Karpas-422 (cell line): Measurements from ENCODE around the gene SF3A1. TPM values are rescaled to one million over a fixed set of nuclear protein-coding genes. Genes with fewer than 3 reads are reported as not detected.
A peak's percentile ranks its signal among the peaks of the same experiment; 100 is the strongest.

Source experiments
- DNase-seq: peaks from one replicate; pipeline ENCODE4 v3.0.0-alpha.2; 2015
- H2AFZ ChIP-seq: fragments of 200-600 bp; sonication (generic); 2 replicates; pipeline ENCODE4 v1.6.1; 2014; ENCODE audit warnings: antibody characterized with exemption, low read length, mixed read lengths
- H3K27ac ChIP-seq: fragments of 200-600 bp; sonication (generic); 2 replicates; pipeline ENCODE4 v1.5.1; 2014; ENCODE audit warnings: mild to moderate bottlenecking, low read length, moderate library complexity
- H3K27me3 ChIP-seq: fragments of 200-600 bp; sonication (generic); 2 replicates; pipeline ENCODE4 v1.6.1; 2014; ENCODE audit warnings: low read length, mixed read lengths
- H3K36me3 ChIP-seq: fragments of 200-600 bp; sonication (generic); 2 replicates; pipeline ENCODE4 v1.6.1; 2014; ENCODE audit warnings: low read length, mixed read lengths; ENCODE audit not compliant: insufficient read depth
- H3K4me1 ChIP-seq: fragments of 200-600 bp; sonication (generic); 2 replicates; pipeline ENCODE4 v1.6.1; 2014; ENCODE audit warnings: mild to moderate bottlenecking, low read length, mixed read lengths
- H3K4me2 ChIP-seq: fragments of 200-600 bp; sonication (generic); 2 replicates; pipeline ENCODE4 v1.6.1; 2014; ENCODE audit warnings: low read length, low read depth, mild to moderate bottlenecking; ENCODE audit not compliant: poor library complexity, severe bottlenecking
- H3K4me3 ChIP-seq: fragments of 200-600 bp; sonication (generic); 2 replicates; pipeline ENCODE4 v1.5.1; 2014; ENCODE audit warnings: mild to moderate bottlenecking, antibody characterized with exemption, low read length, mixed read lengths
- H3K79me2 ChIP-seq: fragments of 200-600 bp; sonication (generic); 2 replicates; pipeline ENCODE4 v1.6.1; 2014; ENCODE audit warnings: mild to moderate bottlenecking, low read length, mixed read lengths
- H3K9ac ChIP-seq: fragments of 200-600 bp; sonication (generic); 2 replicates; pipeline ENCODE4 v1.6.0; 2014; ENCODE audit warnings: low read length
- H3K9me2 ChIP-seq: fragments of 200-600 bp; sonication (generic), shearing (Covaris generic); replicated peaks from 2 replicates; pipeline ENCODE4 v1.6.0; 2014; ENCODE audit warnings: mild to moderate bottlenecking, low read length, moderate library complexity; ENCODE audit not compliant: insufficient read depth
- H3K9me3 ChIP-seq: fragments of 300-700, 200-600 bp; sonication (generic); 2 replicates; pipeline ENCODE4 v1.6.1; 2014; ENCODE audit warnings: low read length, mixed read lengths
- H4K20me1 ChIP-seq: fragments of 200-600 bp; sonication (generic); 2 replicates; pipeline ENCODE4 v1.6.1; 2014; ENCODE audit warnings: mild to moderate bottlenecking, antibody characterized with exemption, low read length, low read depth; ENCODE audit not compliant: insufficient read depth
- total RNA-seq: library from RNA; depleted of rRNA; stranded (reverse); fragments of >200 nt; shearing (Covaris generic); gene quantifications from 2 replicates; pipeline ENCODE4 v1.2.3, GENCODE V29; 2014; ENCODE audit warnings: low replicate concordance

The SF3A1 gene
- total RNA-seq, 1 experiment from 2014 or later = 111 TPM

- Histone ChIP-seq H4K20me1 (no peaks in the 10 kb centered on the region), H3K9ac (no peak overlapping the region), H3K27me3 (no peaks in the 10 kb centered on the region), H3K4me2 (no peak overlapping the region), H3K79me2 (no peaks in the 10 kb centered on the region), H3K9me2 (no peaks in the 10 kb centered on the region), H3K36me3 (no peaks in the 10 kb centered on the region), H2AFZ (no peak overlapping the region), H3K9me3 (no peaks in the 10 kb centered on the region), H3K27ac (no peak overlapping the region), H3K4me1 (peaks cover 6% of the 10 kb centered on the region; the same call in 1 of the 2 replicates), H3K4me3 (no peak overlapping the region)
- no peak for DNase-seq
Measured at GRCh38 chr22:30362651-30363281, 6.1 kb upstream of the SF3A1 start.

- Histone ChIP-seq H3K9ac (no peak overlapping the region), H3K4me3 (no peak overlapping the region), H3K27ac (no peak overlapping the region), H3K36me3 (no peaks in the 10 kb centered on the region), H3K4me2 (no peak overlapping the region), H3K4me1 (peaks cover 9% of the 10 kb centered on the region), H3K9me3 (no peaks in the 10 kb centered on the region), H3K79me2 (no peaks in the 10 kb centered on the region), H3K9me2 (no peaks in the 10 kb centered on the region), H3K27me3 (no peaks in the 10 kb centered on the region), H2AFZ (no peak overlapping the region), H4K20me1 (no peaks in the 10 kb centered on the region)
- DNase-seq = no peak
Measured at GRCh38 chr22:30361916-30362650, 5.4 kb upstream of the SF3A1 start.

- H3K79me2 ChIP-seq = peaks cover 31% of the 10 kb centered on the region
- no peak overlapping the region for H3K4me2 ChIP-seq
- no peaks in the 10 kb centered on the region for H3K27me3 ChIP-seq
- no peaks in the 10 kb centered on the region for H3K9me3 ChIP-seq
- DNase-seq = no peak
- peaks cover 25% of the 10 kb centered on the region for H4K20me1 ChIP-seq
- no peak overlapping the region for H3K9ac ChIP-seq
- no peak overlapping the region for H3K4me3 ChIP-seq
- no peak overlapping the region for H2AFZ ChIP-seq
- no peaks in the 10 kb centered on the region for H3K9me2 ChIP-seq
- H3K4me1 ChIP-seq = peaks cover 29% of the 10 kb centered on the region
- 0 out of 2 replicates have a peak, but pooled peaks cover 5% of the 10 kb centered on the region for H3K36me3 ChIP-seq
- H3K27ac ChIP-seq = no peak overlapping the region
Measured at GRCh38 chr22:30358541-30358940, 1.8 kb upstream of the SF3A1 start.

GRCh38 chr22:30357650-30358215, 1.0 kb upstream of the SF3A1 start:
- Histone ChIP-seq H2AFZ (no peak overlapping the region), H3K79me2 (peaks cover 37% of the 10 kb centered on the region), H3K36me3 (0 out of 2 replicates have a peak, but pooled peaks cover 6% of the 10 kb centered on the region), H3K4me2 (peak overlapping the region; percentile 82), H3K9me3 (no peaks in the 10 kb centered on the region), H4K20me1 (peaks cover 25% of the 10 kb centered on the region), H3K4me1 (peaks cover 27% of the 10 kb centered on the region), H3K4me3 (no peak overlapping the region), H3K9ac (no peak overlapping the region), H3K27me3 (no peaks in the 10 kb centered on the region), H3K27ac (no peak overlapping the region), H3K9me2 (no peaks in the 10 kb centered on the region)
- no peak for DNase-seq

GRCh38 chr22:30357236-30357570, 509 bp upstream of the SF3A1 start:
- H3K4me1 ChIP-seq = peaks cover 23% of the 10 kb centered on the region

GRCh38 chr22:30354644-30355043, 2.0 kb downstream of the SF3A1 start:
- H4K20me1 ChIP-seq = peaks cover 28% of the 10 kb centered on the region
- no peaks in the 10 kb centered on the region for H3K9me2 ChIP-seq
- H3K27ac ChIP-seq = no peak overlapping the region
- H3K4me2 ChIP-seq = peak overlapping the region; percentile 82
- peaks cover 30% of the 10 kb centered on the region for H3K36me3 ChIP-seq
- no peak for DNase-seq
- H2AFZ ChIP-seq = no peak overlapping the region
- peak overlapping the region; percentile 91; the same call in 1 of the 2 replicates for H3K4me3 ChIP-seq
- H3K4me1 ChIP-seq = peaks cover 23% of the 10 kb centered on the region
- H3K9me3 ChIP-seq = no peaks in the 10 kb centered on the region
- H3K79me2 ChIP-seq = peaks cover 66% of the 10 kb centered on the region
- no peaks in the 10 kb centered on the region for H3K27me3 ChIP-seq
- peak overlapping the region; percentile 90 for H3K9ac ChIP-seq

More at GRCh38 chr22:30357236-30357570, 509 bp upstream of the SF3A1 start:
- Histone ChIP-seq H2AFZ (peak overlapping the region; percentile 91), H3K27me3 (no peaks in the 10 kb centered on the region), H3K4me2 (peak overlapping the region; percentile 82), H3K4me3 (peak overlapping the region; percentile 91), H3K36me3 (peaks cover 12% of the 10 kb centered on the region; the same call in 1 of the 2 replicates), H3K27ac (no peak overlapping the region), H3K9me2 (no peaks in the 10 kb centered on the region), H3K9me3 (no peaks in the 10 kb centered on the region), H3K79me2 (peaks cover 42% of the 10 kb centered on the region), H4K20me1 (peaks cover 25% of the 10 kb centered on the region), H3K9ac (peak overlapping the region; percentile 90)
- no peak for DNase-seq

- H2AFZ ChIP-seq = no peak overlapping the region
- peaks cover 50% of the 10 kb centered on the region for H3K36me3 ChIP-seq
- H3K27ac ChIP-seq = no peak overlapping the region
- H3K9ac ChIP-seq = no peak overlapping the region
- H3K9me3 ChIP-seq = no peaks in the 10 kb centered on the region
- no peaks in the 10 kb centered on the region for H3K27me3 ChIP-seq
- no peak overlapping the region for H3K4me2 ChIP-seq
- DNase-seq = no peak
- peaks cover 84% of the 10 kb centered on the region for H3K79me2 ChIP-seq
- peaks cover 34% of the 10 kb centered on the region for H4K20me1 ChIP-seq
- no peaks in the 10 kb centered on the region for H3K9me2 ChIP-seq
- H3K4me1 ChIP-seq = peaks cover 18% of the 10 kb centered on the region
- H3K4me3 ChIP-seq = no peak overlapping the region
Measured at GRCh38 chr22:30351226-30351625, 5.5 kb downstream of the SF3A1 start.

GRCh38 chr22:30348809-30349208, 7.9 kb downstream of the SF3A1 start:
- no peak overlapping the region for H3K4me2 ChIP-seq
- H3K36me3 ChIP-seq = peaks cover 69% of the 10 kb centered on the region
- H3K9ac ChIP-seq = no peak overlapping the region
- no peak overlapping the region for H3K4me3 ChIP-seq
- H2AFZ ChIP-seq = no peak overlapping the region
- DNase-seq = no peak
- H3K4me1 ChIP-seq = no peaks in the 10 kb centered on the region
- no peaks in the 10 kb centered on the region for H3K9me3 ChIP-seq
- no peaks in the 10 kb centered on the region for H3K27me3 ChIP-seq
- peaks cover 11% of the 10 kb centered on the region; the same call in 1 of the 2 replicates for H4K20me1 ChIP-seq
- no peaks in the 10 kb centered on the region for H3K9me2 ChIP-seq
- H3K79me2 ChIP-seq = peaks cover 60% of the 10 kb centered on the region
- no peak overlapping the region for H3K27ac ChIP-seq
